Loucy (cell line): Measurements from ENCODE around the gene POC1A.

Experiments used
- H2AFZ ChIP-seq: fragments of 200-600 bp; sonication (generic); 2 replicates; pipeline ENCODE4 v1.6.0; 2016; ENCODE audit warnings: antibody characterized with exemption, mild to moderate bottlenecking, low read length, moderate library complexity
- H3F3A ChIP-seq: fragments of 200-600 bp; 2 replicates; pipeline ENCODE4 v1.6.0; 2016; ENCODE audit warnings: antibody characterized with exemption, low read depth, mild to moderate bottlenecking
- H3K27me3 ChIP-seq: fragments of 200-600 bp; sonication (generic); 2 replicates; pipeline ENCODE4 v1.6.1; 2014; ENCODE audit warnings: low read length, mild to moderate bottlenecking; ENCODE audit not compliant: insufficient read depth, poor library complexity, severe bottlenecking
- H3K36me3 ChIP-seq: fragments of 200-600 bp; sonication (generic); 2 replicates; pipeline ENCODE4 v1.6.1; 2016; ENCODE audit warnings: low read length; ENCODE audit not compliant: insufficient read depth
- H3K4me1 ChIP-seq: fragments of 200-600 bp; sonication (generic); 2 replicates; pipeline ENCODE4 v1.5.1; 2014; ENCODE audit warnings: low read length, mild to moderate bottlenecking; ENCODE audit not compliant: insufficient read depth, poor library complexity, severe bottlenecking
- H3K4me2 ChIP-seq: fragments of 200-600 bp; sonication (generic); 2 replicates; pipeline ENCODE4 v1.6.0; 2014; ENCODE audit warnings: antibody characterized with exemption, low read length, low read depth, mild to moderate bottlenecking; ENCODE audit not compliant: poor library complexity, severe bottlenecking
- H3K4me3 ChIP-seq: fragments of 200-600 bp; sonication (generic); 2 replicates; pipeline ENCODE4 v1.5.1; 2014; ENCODE audit warnings: low read length, mild to moderate bottlenecking, mixed read lengths; ENCODE audit not compliant: poor library complexity, severe bottlenecking
- H3K79me2 ChIP-seq: fragments of 200-600 bp; sonication (generic); 2 replicates; pipeline ENCODE4 v1.6.1; 2014; ENCODE audit warnings: low read length; ENCODE audit not compliant: insufficient read depth
- H3K9ac ChIP-seq: fragments of 200-600 bp; sonication (generic); 2 replicates; pipeline ENCODE4 v1.6.0; 2014; ENCODE audit warnings: mild to moderate bottlenecking, low read depth, low read length, moderate library complexity; ENCODE audit not compliant: poor library complexity, severe bottlenecking
- H3K9me2 ChIP-seq: fragments of 200-600 bp; sonication (generic); replicated peaks from 2 replicates; pipeline ENCODE4 v1.6.1; 2016; ENCODE audit warnings: low read depth, low read length, mixed read lengths
- H3K9me3 ChIP-seq: fragments of 200-600 bp; sonication (generic); 2 replicates; pipeline ENCODE4 v1.6.1; 2014; ENCODE audit warnings: mild to moderate bottlenecking, antibody characterized with exemption, low read length, low read depth; ENCODE audit not compliant: insufficient read depth
- H4K20me1 ChIP-seq: fragments of 200-600 bp; sonication (generic); 2 replicates; pipeline ENCODE4 v1.6.0; 2014; ENCODE audit warnings: antibody characterized with exemption, low read length, mild to moderate bottlenecking; ENCODE audit not compliant: insufficient read depth, poor library complexity, severe bottlenecking
- EZH2phosphoT487 ChIP-seq: fragments of 200-600 bp; IDR thresholded peaks from 2 replicates; pipeline ENCODE4 v1.6.1; 2018; ENCODE audit warnings: antibody characterized with exemption, mild to moderate bottlenecking, moderate library complexity, borderline replicate concordance
- TF ChIP-seq, protein P1 (sequence below): fragments of 200-600 bp; sonication (generic); conservative IDR thresholded peaks from 2 replicates; pipeline ENCODE4 v1.5.1; 2014; ENCODE audit warnings: mild to moderate bottlenecking, antibody characterized with exemption, low read length

Gene POC1A

DNA sequence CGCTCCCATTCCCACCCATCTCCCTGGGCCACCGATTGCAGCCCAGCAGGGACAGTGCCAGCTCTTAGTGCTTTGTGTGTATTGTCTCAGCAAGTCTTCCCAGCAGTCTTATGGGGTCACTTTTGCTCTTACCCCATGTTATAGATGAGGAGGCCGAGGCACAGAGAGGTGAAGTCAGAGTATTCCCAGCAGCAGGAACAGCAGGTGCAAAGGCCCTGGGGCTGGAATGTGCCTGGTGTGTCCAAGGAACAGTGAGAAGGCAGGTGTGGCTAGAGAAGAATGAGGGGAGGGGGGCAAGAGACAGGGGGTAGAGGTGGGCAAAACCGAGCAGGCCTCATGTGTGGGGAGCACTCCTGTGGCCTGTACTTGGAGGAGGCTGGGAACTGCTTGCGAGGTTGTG, 85.1 kb downstream of the POC1A start:
- H3F3A ChIP-seq: no peaks in the 10 kb centered on the region
- no peak overlapping the region for H3K4me2 ChIP-seq
- H3K79me2 ChIP-seq: no peaks in the 10 kb centered on the region
- H3K4me1 ChIP-seq: no peaks in the 10 kb centered on the region
- no peak overlapping the region for H2AFZ ChIP-seq
- TF ChIP-seq, protein P1, sequence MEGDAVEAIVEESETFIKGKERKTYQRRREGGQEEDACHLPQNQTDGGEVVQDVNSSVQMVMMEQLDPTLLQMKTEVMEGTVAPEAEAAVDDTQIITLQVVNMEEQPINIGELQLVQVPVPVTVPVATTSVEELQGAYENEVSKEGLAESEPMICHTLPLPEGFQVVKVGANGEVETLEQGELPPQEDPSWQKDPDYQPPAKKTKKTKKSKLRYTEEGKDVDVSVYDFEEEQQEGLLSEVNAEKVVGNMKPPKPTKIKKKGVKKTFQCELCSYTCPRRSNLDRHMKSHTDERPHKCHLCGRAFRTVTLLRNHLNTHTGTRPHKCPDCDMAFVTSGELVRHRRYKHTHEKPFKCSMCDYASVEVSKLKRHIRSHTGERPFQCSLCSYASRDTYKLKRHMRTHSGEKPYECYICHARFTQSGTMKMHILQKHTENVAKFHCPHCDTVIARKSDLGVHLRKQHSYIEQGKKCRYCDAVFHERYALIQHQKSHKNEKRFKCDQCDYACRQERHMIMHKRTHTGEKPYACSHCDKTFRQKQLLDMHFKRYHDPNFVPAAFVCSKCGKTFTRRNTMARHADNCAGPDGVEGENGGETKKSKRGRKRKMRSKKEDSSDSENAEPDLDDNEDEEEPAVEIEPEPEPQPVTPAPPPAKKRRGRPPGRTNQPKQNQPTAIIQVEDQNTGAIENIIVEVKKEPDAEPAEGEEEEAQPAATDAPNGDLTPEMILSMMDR: no peak
- TF ChIP-seq EZH2phosphoT487: no peak
- no peaks in the 10 kb centered on the region for H3K27me3 ChIP-seq
- no peak overlapping the region for H3K4me3 ChIP-seq
- H3K9me3 ChIP-seq: no peaks in the 10 kb centered on the region
- H3K9ac ChIP-seq: no peak overlapping the region
- H3K9me2 ChIP-seq: no peaks in the 10 kb centered on the region
- H3K36me3 ChIP-seq: peaks cover 7% of the 10 kb centered on the region; the same call in 1 of the 2 replicates
- no peaks in the 10 kb centered on the region for H4K20me1 ChIP-seq

DNA sequence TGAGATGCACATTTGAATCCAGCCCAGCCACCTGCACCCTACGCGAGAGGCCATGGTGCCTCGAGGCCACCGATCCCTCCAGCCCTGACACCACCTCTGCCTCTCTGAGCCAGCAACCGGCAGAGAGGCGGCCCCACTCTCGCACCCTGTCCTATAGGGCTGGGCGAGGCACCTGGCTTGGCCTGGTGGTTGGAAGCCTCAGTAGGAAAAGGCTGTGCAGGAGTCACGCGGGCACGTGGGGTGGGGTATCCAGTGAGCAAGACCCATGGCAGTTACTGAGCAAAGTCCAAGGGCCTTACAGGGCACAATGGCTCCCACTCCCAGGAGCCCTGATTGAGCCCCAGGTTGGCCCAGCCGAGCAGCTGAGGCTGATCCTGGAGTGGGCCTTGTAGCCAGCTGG, 85.5 kb downstream of the POC1A start:
- H3K9me3 ChIP-seq: no peaks in the 10 kb centered on the region
- no peak overlapping the region for H3K4me3 ChIP-seq
- H3K9ac ChIP-seq: no peak overlapping the region
- no peaks in the 10 kb centered on the region for H3K9me2 ChIP-seq
- no peaks in the 10 kb centered on the region for H3K4me1 ChIP-seq
- no peak overlapping the region for H3K4me2 ChIP-seq
- H3K36me3 ChIP-seq: peaks cover 4% of the 10 kb centered on the region; the same call in 1 of the 2 replicates
- H2AFZ ChIP-seq: no peak overlapping the region
- H3K79me2 ChIP-seq: no peaks in the 10 kb centered on the region
- H4K20me1 ChIP-seq: no peaks in the 10 kb centered on the region
- TF ChIP-seq, protein P1: no peak
- TF ChIP-seq EZH2phosphoT487: no peak
- H3K27me3 ChIP-seq: no peaks in the 10 kb centered on the region
- no peaks in the 10 kb centered on the region for H3F3A ChIP-seq

DNA sequence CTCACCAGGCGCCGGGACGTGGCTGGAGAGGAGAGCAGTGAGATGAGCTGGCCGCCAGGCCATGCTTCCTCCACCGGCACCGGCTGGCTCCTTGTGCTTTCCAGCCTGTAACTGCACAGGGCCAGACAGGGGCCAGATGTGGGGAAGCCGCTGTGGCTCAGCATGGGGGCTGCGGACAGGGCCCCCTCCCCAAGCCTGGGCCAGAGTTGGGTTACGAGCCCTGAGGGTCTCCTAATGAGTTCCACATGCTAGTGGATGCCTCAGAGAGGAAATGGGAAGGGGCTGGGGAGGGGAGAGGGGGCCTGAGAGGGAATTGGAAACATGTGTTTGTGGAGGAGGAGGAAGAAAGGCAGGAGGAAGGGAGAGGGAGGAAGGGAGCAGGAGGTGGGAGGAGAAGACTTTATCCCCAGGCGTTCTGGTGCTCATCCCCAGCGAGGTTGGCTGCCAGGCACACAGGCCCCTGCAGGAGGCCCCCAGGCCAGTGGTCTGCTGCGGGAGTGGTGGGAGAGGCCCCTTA, 86.1 kb downstream of the POC1A start:
- no peaks in the 10 kb centered on the region for H3K9me3 ChIP-seq
- no peaks in the 10 kb centered on the region for H3K79me2 ChIP-seq
- H3F3A ChIP-seq: no peaks in the 10 kb centered on the region
- no peaks in the 10 kb centered on the region for H3K4me1 ChIP-seq
- H3K36me3 ChIP-seq: no peaks in the 10 kb centered on the region
- H3K9me2 ChIP-seq: no peaks in the 10 kb centered on the region
- H3K27me3 ChIP-seq: no peaks in the 10 kb centered on the region
- no peak overlapping the region for H3K9ac ChIP-seq
- TF ChIP-seq EZH2phosphoT487: no peak
- TF ChIP-seq, protein P1: no peak
- no peak overlapping the region for H3K4me3 ChIP-seq
- no peak overlapping the region for H2AFZ ChIP-seq
- no peak overlapping the region for H3K4me2 ChIP-seq
- no peaks in the 10 kb centered on the region for H4K20me1 ChIP-seq
